IPS-18c (cell line): Measurements from ENCODE around the gene PPIF.

Experiments used
- H3K4me3 ChIP-seq: 2 replicates; pipeline ENCODE4 v1.7.0; 2013; ENCODE audit warnings: low read depth, mild to moderate bottlenecking, low read length, moderate library complexity; ENCODE audit not compliant: insufficient read depth
- H3K9me3 ChIP-seq: one replicate; pipeline ENCODE4 v1.6.1; 2013; ENCODE audit warnings: mild to moderate bottlenecking, low read length, moderate library complexity; ENCODE audit not compliant: control insufficient read depth, insufficient read depth

PPIF gene

GRCh38 chr10:79375321-79376077 is 28.2 kb downstream of the PPIF start:
- H3K9me3 ChIP-seq = no peaks in the 10 kb centered on the region
- H3K4me3 ChIP-seq = no peak overlapping the region

- Histone ChIP-seq H3K9me3 (no peaks in the 10 kb centered on the region), H3K4me3 (no peak overlapping the region)
Observed at GRCh38 chr10:79376078-79376628, 28.9 kb downstream of the PPIF start.

GRCh38 chr10:79376751-79377556 is 29.7 kb downstream of the PPIF start:
- no peak overlapping the region for H3K4me3 ChIP-seq
- H3K9me3 ChIP-seq = no peaks in the 10 kb centered on the region

GRCh38 chr10:79377557-79378382 is 30.5 kb downstream of the PPIF start:
- no peaks in the 10 kb centered on the region for H3K9me3 ChIP-seq
- H3K4me3 ChIP-seq = no peak overlapping the region

- Histone ChIP-seq H3K4me3 (no peak overlapping the region), H3K9me3 (no peaks in the 10 kb centered on the region)
Observed at GRCh38 chr10:79378383-79378646, 31.0 kb downstream of the PPIF start.

- H3K4me3 ChIP-seq = no peak overlapping the region
Observed at GRCh38 chr10:79378647-79379511, 31.6 kb downstream of the PPIF start.

GRCh38 chr10:79379512-79380124 is 32.3 kb downstream of the PPIF start:
- H3K4me3 ChIP-seq = no peak overlapping the region
- no peaks in the 10 kb centered on the region for H3K9me3 ChIP-seq

More at GRCh38 chr10:79378647-79379511, 31.6 kb downstream of the PPIF start:
- no peaks in the 10 kb centered on the region for H3K9me3 ChIP-seq

- Histone ChIP-seq H3K9me3 (no peaks in the 10 kb centered on the region), H3K4me3 (no peak overlapping the region)
Observed at GRCh38 chr10:79380125-79380945, 33.1 kb downstream of the PPIF start.

GRCh38 chr10:79380946-79381721 is 33.9 kb downstream of the PPIF start:
- no peak overlapping the region for H3K4me3 ChIP-seq
- no peaks in the 10 kb centered on the region for H3K9me3 ChIP-seq

- H3K9me3 ChIP-seq = no peaks in the 10 kb centered on the region
- no peak overlapping the region for H3K4me3 ChIP-seq
Observed at GRCh38 chr10:79381804-79382221, 34.5 kb downstream of the PPIF start.

GRCh38 chr10:79382491-79382941 is 35.2 kb downstream of the PPIF start:
- Histone ChIP-seq H3K4me3 (no peak overlapping the region), H3K9me3 (no peaks in the 10 kb centered on the region)

GRCh38 chr10:79383974-79384606 is 36.8 kb downstream of the PPIF start:
- no peaks in the 10 kb centered on the region for H3K9me3 ChIP-seq
- no peak overlapping the region for H3K4me3 ChIP-seq

GRCh38 chr10:79384773-79385391 is 37.6 kb downstream of the PPIF start:
- H3K4me3 ChIP-seq = no peak overlapping the region
- H3K9me3 ChIP-seq = no peaks in the 10 kb centered on the region

- Histone ChIP-seq H3K9me3 (no peaks in the 10 kb centered on the region), H3K4me3 (no peak overlapping the region)
Observed at GRCh38 chr10:79385392-79385795, 38.1 kb downstream of the PPIF start.
